Pancreas (tissue), 10 donors: Measurements from ENCODE around the gene ASB6. TPM values are rescaled to one million over a fixed set of nuclear protein-coding genes. Genes with fewer than 3 reads are reported as not detected.
"Not testable (repeated sequence)": the region's sequence is repeated elsewhere in the genome, so short reads cannot be mapped to it uniquely, and the experiment has no call there.

Source experiments
- ATAC-seq, 4 donors: fragments of 200-7000 bp; cut with Tn5 transposase; one replicate each; pipeline versions ENCODE4 v1.8.0 to v1.9.1; 2020; ENCODE audit warnings: mild to moderate bottlenecking in 4 of 4, moderate library complexity in 4 of 4
- DNase-seq, 6 donors: peaks; one replicate each; pipeline ENCODE4 v3.0.0-alpha.2; 2020
- FAIRE-seq: peaks from 2 replicates; lab custom pipeline; 2012; peaks lifted over from hg19 to GRCh38; lab: Jason Lieb, UNC
- H3K27ac ChIP-seq, 4 donors: fragments of 200-600 bp; sonication (generic); 1 replicate in 3 of 4; 2 replicates in 1 of 4; pipeline versions ENCODE4 v1.5.0 to v1.8.0; 2020
- H3K27me3 ChIP-seq, 4 donors: fragments of 200-600 bp; one replicate each; pipeline ENCODE4 v1.8.0; 2021
- H3K36me3 ChIP-seq, 3 donors: fragments of 200-600 bp; sonication (generic) in 1 of 3; one replicate each; pipeline versions ENCODE4 v1.5.0 to v1.8.0; 2020 to 2021
- H3K4me1 ChIP-seq, 3 donors: fragments of 200-600 bp; one replicate each; pipeline ENCODE4 v1.8.0; 2021
- H3K4me3 ChIP-seq, 4 donors: fragments of 200-600 bp; sonication (generic) in 2 of 4; one replicate each; pipeline versions ENCODE4 v1.5.0 to v1.8.0; 2020 to 2021
- H3K9me3 ChIP-seq, 4 donors: fragments of 200-600 bp; one replicate each; pipeline ENCODE4 v1.8.0; 2021
- WGBS, 2 donors: extraction: QIAGEN DNeasy Blood & Tissue Kit; methylation state at CpG; one replicate each; pipeline ENCODE4 v1.1.7; 2013; 5-methylcytosine and 5-hydroxymethylcytosine counted together
- intact Hi-C, 3 donors: fragments of 100-400 bp; cut with DNase I; formaldehyde crosslinking; loops; one replicate each; pipeline versions ENCODE4 v1.11.1 to v1.14.2; 2022
- polyA plus RNA-seq, 2 donors: library from polyadenylated mRNA; stranded (reverse); fragments of 200-250 nt; gene quantifications; one replicate each; pipeline ENCODE4 v1.2.3, GENCODE V29; 2013
- total RNA-seq, 6 donors: library from RNA; stranded (reverse); fragmentation: NEBNext Ultra II Directional in 4 of 6; extraction: Animal tissue kit (Norgen Biotek cat#: 25700) in 4 of 6; gene quantifications; one replicate each; pipeline versions ENCODE4 v1.2.1 to v1.2.4, GENCODE V29; 2021 to 2023
- TF ChIP-seq, protein P1 (sequence below), 4 donors: fragments of 200-600 bp; sonication (generic) in 3 of 4; IDR thresholded peaks; one replicate each; pipeline versions ENCODE4 v1.5.0 to v1.8.0; 2021; ENCODE audit warnings: antibody characterized with exemption in 4 of 4
- donor health status: healthy with polysubstance abuse.
- donor health status: DM: no; HTN: no; CAD: no; lungs with moderate emphysema.
- donor health status: DM: no; HTN: no; CAD: no.
- donor health status: control.
- donor health status: control.
- donor health status: Bipolar disorder and iron deficiency.
- donor health status: DM: yes; HTN: yes; CAD: no.
- donor health status: DM: no; HTN: no; CAD: no.
- donor health status: DM: no; HTN: no; CAD: no.
- donor health status: DM: yes; HTN: yes; CAD: no.

Gene ASB6
- total and polyA plus RNA-seq, 8 donors = 6.3 to 23.7 (median 9.0) TPM

GRCh38 chr9:129594632-129595031 is 47.3 kb downstream of the ASB6 start:
- Histone ChIP-seq H3K27me3 (no peaks in the 10 kb centered on the region), H3K4me1 (peaks cover 0 to 8% (median 0%) of the 10 kb centered on the region in 3 donors), H3K9me3 (no peaks in the 10 kb centered on the region), H3K4me3 (no peak overlapping the region), H3K27ac (no peak overlapping the region), H3K36me3 (no peaks in the 10 kb centered on the region)
- FAIRE-seq (no peak), DNase-seq (no peak), ATAC-seq (no peak)
- intact Hi-C loops = no loop called here
- TF ChIP-seq, protein P1, sequence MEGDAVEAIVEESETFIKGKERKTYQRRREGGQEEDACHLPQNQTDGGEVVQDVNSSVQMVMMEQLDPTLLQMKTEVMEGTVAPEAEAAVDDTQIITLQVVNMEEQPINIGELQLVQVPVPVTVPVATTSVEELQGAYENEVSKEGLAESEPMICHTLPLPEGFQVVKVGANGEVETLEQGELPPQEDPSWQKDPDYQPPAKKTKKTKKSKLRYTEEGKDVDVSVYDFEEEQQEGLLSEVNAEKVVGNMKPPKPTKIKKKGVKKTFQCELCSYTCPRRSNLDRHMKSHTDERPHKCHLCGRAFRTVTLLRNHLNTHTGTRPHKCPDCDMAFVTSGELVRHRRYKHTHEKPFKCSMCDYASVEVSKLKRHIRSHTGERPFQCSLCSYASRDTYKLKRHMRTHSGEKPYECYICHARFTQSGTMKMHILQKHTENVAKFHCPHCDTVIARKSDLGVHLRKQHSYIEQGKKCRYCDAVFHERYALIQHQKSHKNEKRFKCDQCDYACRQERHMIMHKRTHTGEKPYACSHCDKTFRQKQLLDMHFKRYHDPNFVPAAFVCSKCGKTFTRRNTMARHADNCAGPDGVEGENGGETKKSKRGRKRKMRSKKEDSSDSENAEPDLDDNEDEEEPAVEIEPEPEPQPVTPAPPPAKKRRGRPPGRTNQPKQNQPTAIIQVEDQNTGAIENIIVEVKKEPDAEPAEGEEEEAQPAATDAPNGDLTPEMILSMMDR (IDR thresholded peaks at IDR 0.05) = no peak
- WGBS, 2 donors = 32 to 48% methylated on average over 7 of the region's 7 CpGs

- ATAC-seq, H3K27me3 ChIP-seq, H3K4me3 ChIP-seq, intact Hi-C loops, FAIRE-seq, H3K4me1 ChIP-seq, H3K27ac ChIP-seq, H3K9me3 ChIP-seq, DNase-seq, H3K36me3 ChIP-seq: not testable (repeated sequence)
- WGBS, 2 donors = 83 to 84% methylated on average over 10 of the region's 10 CpGs
Observed at GRCh38 chr9:129592790-129593189, 49.2 kb downstream of the ASB6 start.

DNA sequence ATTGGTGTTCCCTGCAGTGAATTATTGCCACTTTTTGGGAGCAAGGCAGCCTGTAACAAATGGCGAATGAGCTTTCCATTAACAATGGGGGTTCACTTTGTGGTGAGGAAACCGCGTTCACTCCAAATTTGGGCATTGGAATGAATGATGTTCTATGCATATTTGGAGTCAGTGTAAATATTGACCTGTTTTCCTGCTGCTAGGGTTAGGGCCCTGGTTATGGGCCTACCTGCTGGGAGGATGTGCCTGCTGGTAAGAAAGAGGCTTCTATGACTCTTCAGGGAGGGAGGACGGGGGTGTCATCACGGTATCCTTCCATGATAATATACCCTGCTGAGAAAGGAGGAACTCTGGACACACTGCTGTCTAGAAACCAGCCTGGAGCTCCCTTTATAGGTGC is 50.0 kb downstream of the ASB6 start:
- no peaks in the 10 kb centered on the region for H3K9me3 ChIP-seq
- DNase-seq (no peak), ATAC-seq (no peak), FAIRE-seq (no peak)
- no peaks in the 10 kb centered on the region for H3K27me3 ChIP-seq
- intact Hi-C loops = no loop called here
- WGBS, 2 donors = 68 to 72% methylated on average over 5 of the region's 5 CpGs
- no peak overlapping the region for H3K4me3 ChIP-seq
- no peak overlapping the region for H3K27ac ChIP-seq
- no peaks in the 10 kb centered on the region for H3K4me1 ChIP-seq
- H3K36me3 ChIP-seq = no peaks in the 10 kb centered on the region
- TF ChIP-seq, protein P1 (IDR thresholded peaks at IDR 0.05) = no peak

DNA sequence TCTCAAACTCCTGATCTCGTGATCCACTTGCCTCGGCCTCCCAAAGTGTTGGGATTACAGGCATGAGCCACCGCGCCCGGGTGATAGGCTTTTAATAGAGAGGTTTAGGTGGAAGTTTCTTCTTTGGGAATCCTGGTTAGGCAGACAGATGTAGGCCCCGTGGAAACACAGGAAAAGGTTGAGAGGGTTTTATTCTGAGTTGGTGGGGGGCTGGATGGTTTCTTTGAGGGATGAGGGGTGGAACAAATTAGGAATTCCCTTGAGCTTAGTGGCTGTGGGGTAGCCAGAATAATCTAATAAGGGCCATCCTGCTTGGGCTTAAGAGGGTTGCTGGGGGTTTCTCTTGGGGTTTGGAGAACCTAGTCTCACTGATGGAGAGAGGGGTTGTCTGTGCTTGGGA is 51.5 kb downstream of the ASB6 start:
- H3K4me3 ChIP-seq = no peak overlapping the region
- no peak for ATAC-seq
- no peaks in the 10 kb centered on the region for H3K27me3 ChIP-seq
- H3K36me3 ChIP-seq = no peaks in the 10 kb centered on the region
- intact Hi-C loops = no loop called here
- no peak for FAIRE-seq
- DNase-seq = no peak
- no peak overlapping the region for H3K27ac ChIP-seq
- TF ChIP-seq, protein P1 (IDR thresholded peaks at IDR 0.05) = no peak
- H3K9me3 ChIP-seq = no peaks in the 10 kb centered on the region
- 79 to 81% methylated on average over 6 of the region's 6 CpGs for WGBS, 2 donors
- H3K4me1 ChIP-seq = no peaks in the 10 kb centered on the region

- Histone ChIP-seq H3K27me3 (no peaks in the 10 kb centered on the region), H3K36me3 (no peaks in the 10 kb centered on the region), H3K9me3 (no peaks in the 10 kb centered on the region), H3K4me1 (peaks cover 0 to 3% (median 0%) of the 10 kb centered on the region in 3 donors), H3K4me3 (no peak overlapping the region), H3K27ac (no peak overlapping the region)
- ATAC-seq = no peak
- intact Hi-C loops = no loop called here
- TF ChIP-seq, protein P1 (IDR thresholded peaks at IDR 0.05) = no peak
- 84 to 87% methylated on average over 23 of the region's 23 CpGs for WGBS, 2 donors
- DNase-seq = no peak
- no peak for FAIRE-seq
Observed at GRCh38 chr9:129587487-129588262, 54.3 kb downstream of the ASB6 start.
